B cell (primary cell): Measurements from ENCODE around the gene SWI5. TPM values are rescaled to one million over a fixed set of nuclear protein-coding genes. Genes with fewer than 3 reads are reported as not detected.

Experiments used
- ATAC-seq: fragments of 200-7000 bp; cut with Tn5 transposase; one replicate; pipeline ENCODE4 v1.10.0; 2021; ENCODE audit warnings: low read depth, mild to moderate bottlenecking, moderate number of reproducible peaks, moderate library complexity
- CTCF ChIA-PET: fragments of 350-600 bp; sonication (Branson Sonifier 250); formaldehyde crosslinking; loops from one replicate; lab custom pipeline; 2021; ENCODE audit warnings: antibody characterized with exemption, inconsistent platforms; lab: Charles Lee
- POLR2A ChIA-PET: fragments of 350-600 bp; sonication (Branson Sonifier 250); formaldehyde crosslinking; loops from one replicate; lab custom pipeline; 2021; ENCODE audit warnings: antibody characterized with exemption; lab: Charles Lee
- DNase-seq: peaks from one replicate; pipeline ENCODE4 v3.0.0; 2013
- H2AFZ ChIP-seq: 2 replicates; pipeline ENCODE4 v1.6.1; 2012; ENCODE audit warnings: mild to moderate bottlenecking, low read depth, low read length; ENCODE audit not compliant: insufficient read depth, poor library complexity, severe bottlenecking
- H3K27ac ChIP-seq, 2 donors: 1 replicate in 1 of 2; 2 replicates in 1 of 2; pipeline ENCODE4 v1.5.1; 2012 to 2013; ENCODE audit warnings: low read length in 2 of 2, mild to moderate bottlenecking in 2 of 2, moderate library complexity in 1 of 2
- H3K27me3 ChIP-seq, 4 experiments: fragments of 200-600 bp in 1 of 4; sonication (generic) in 1 of 4; replicated peaks in 1 of 4; 1 replicate in 2 of 4; 2 replicates in 2 of 4; pipeline versions ENCODE4 v1.6.1 to v1.7.0; 2013 to 2016; ENCODE audit warnings: low read length in 3 of 4, mild to moderate bottlenecking in 2 of 4, mixed read lengths in 1 of 4, moderate library complexity in 1 of 4; ENCODE audit not compliant: insufficient read depth in 4 of 4, control insufficient read depth in 3 of 4; ENCODE audit errors: control extremely low read depth in 1 of 4
- H3K36me3 ChIP-seq, 2 experiments: replicated peaks in 1 of 2; 1 replicate in 1 of 2; 2 replicates in 1 of 2; pipeline versions ENCODE4 v1.6.1 to v1.7.1; 2013; ENCODE audit warnings: low read length in 1 of 2; ENCODE audit not compliant: insufficient read depth in 2 of 2, control insufficient read depth in 1 of 2; ENCODE audit errors: control extremely low read depth in 1 of 2, extremely low read depth in 1 of 2
- H3K4me1 ChIP-seq, 2 donors: fragments of 200-600 bp in 1 of 2; sonication (generic) in 1 of 2; 1 replicate in 1 of 2; 2 replicates in 1 of 2; pipeline versions ENCODE4 v1.5.1 to v1.6.1; 2013 to 2017; ENCODE audit warnings: low read length in 2 of 2; ENCODE audit not compliant: control insufficient read depth in 2 of 2, insufficient read depth in 2 of 2
- H3K4me2 ChIP-seq: replicated peaks from 2 replicates; pipeline ENCODE3; 2012; ENCODE audit warnings: mild to moderate bottlenecking, low read depth, low read length; ENCODE audit not compliant: poor library complexity, severe bottlenecking
- H3K4me3 ChIP-seq, 5 experiments: fragments of 200-600 bp in 1 of 5; sonication (generic) in 1 of 5; 1 replicate in 3 of 5; 2 replicates in 2 of 5; pipeline versions ENCODE4 v1.5.1 to v1.7.0; 2011 to 2016; ENCODE audit warnings: low read length in 4 of 5, mild to moderate bottlenecking in 4 of 5, low read depth in 2 of 5, control low read depth in 1 of 5, moderate library complexity in 1 of 5; ENCODE audit not compliant: insufficient read depth in 1 of 5; ENCODE audit errors: control extremely low read depth in 1 of 5, extremely low read depth in 1 of 5
- H3K79me2 ChIP-seq: fragments of 200-600 bp; sonication (generic); one replicate; pipeline ENCODE4 v1.6.0; 2016; ENCODE audit warnings: low read length; ENCODE audit not compliant: control insufficient read depth, insufficient read depth
- H3K9ac ChIP-seq: fragments of 200-600 bp; sonication (generic); 2 replicates; pipeline ENCODE4 v1.6.1; 2017; ENCODE audit warnings: mild to moderate bottlenecking, low read length, moderate library complexity
- H3K9me3 ChIP-seq, 3 donors: one replicate each; pipeline versions ENCODE4 v1.6.1 to v1.7.1; 2013; ENCODE audit warnings: low read length in 2 of 3; ENCODE audit not compliant: control insufficient read depth in 2 of 3, insufficient read depth in 1 of 3; ENCODE audit errors: control extremely low read depth in 1 of 3
- H4K20me1 ChIP-seq: 2 replicates; pipeline ENCODE4 v1.6.0; 2012; ENCODE audit warnings: mild to moderate bottlenecking, low read length; ENCODE audit not compliant: insufficient read depth, control insufficient read depth, poor library complexity, severe bottlenecking
- H3K27ac Mint-ChIP-seq: one replicate; pipeline ENCODE4 v1.8.0; 2021; ENCODE audit warnings: mixed read lengths
- H3K27me3 Mint-ChIP-seq: one replicate; pipeline ENCODE4 v1.8.0; 2021; ENCODE audit warnings: mixed read lengths
- H3K4me1 Mint-ChIP-seq: one replicate; pipeline ENCODE4 v1.8.0; 2021; ENCODE audit warnings: mixed read lengths
- H3K4me3 Mint-ChIP-seq: one replicate; pipeline ENCODE4 v1.8.0; 2021; ENCODE audit warnings: mixed read lengths
- H3K9me3 Mint-ChIP-seq: one replicate; pipeline ENCODE4 v1.8.0; 2022; ENCODE audit warnings: mixed read lengths; ENCODE audit not compliant: insufficient read depth
- CTCF ChIP-seq: fragments of 200-600 bp; IDR thresholded peaks from one replicate; pipeline ENCODE4 v1.8.0; 2022; ENCODE audit warnings: antibody characterized with exemption, mild to moderate bottlenecking
- EZH2 ChIP-seq: IDR thresholded peaks from 2 replicates; pipeline ENCODE4 v1.6.1; 2012; ENCODE audit warnings: borderline replicate concordance, low read depth, mild to moderate bottlenecking, moderate library complexity, low read length; ENCODE audit not compliant: insufficient read depth, poor library complexity, severe bottlenecking
- WGBS: methylation state at CpG from one replicate; pipeline ENCODE4 v1.1.5; 2013; ENCODE audit warnings: missing lambda C conversion rate; ENCODE audit not compliant: insufficient coverage; 5-methylcytosine and 5-hydroxymethylcytosine counted together
- intact Hi-C: fragments of 100-400 bp; cut with micrococcal nuclease; formaldehyde crosslinking; loops from one replicate; pipeline ENCODE4 v1.10.0; 2022
- polyA plus RNA-seq: library from polyadenylated mRNA; depleted of rRNA; stranded (reverse); fragments of >200 nt; gene quantifications from 2 replicates; pipeline ENCODE4 v1.2.3, GENCODE V29; 2012
- total RNA-seq, 2 donors: library from RNA; stranded (reverse); fragments of 120-200 nt in 1 of 2; gene quantifications; 1 replicate in 1 of 2; 2 replicates in 1 of 2; pipeline versions ENCODE4 v1.2.3 to v1.2.4, GENCODE V29; 2013 to 2022

Gene SWI5
- total and polyA plus RNA-seq, 2 donors (not counting 1 experiment from before 2014, with no cell fraction given) = 8.6 to 23.3 TPM

- Histone ChIP-seq H3K36me3 (peaks cover 3 to 11% of the 10 kb centered on the region in 2 experiments), H3K79me2 (no peaks in the 10 kb centered on the region), H3K27ac (no peak overlapping the region), H3K9me3 (no peaks in the 10 kb centered on the region), H3K4me3 (no peak overlapping the region), H3K4me1 (peaks cover 10 to 26% of the 10 kb centered on the region in 2 donors), H3K9ac (no peak overlapping the region), H3K4me2 (no peak overlapping the region), H3K27me3 (peaks cover 0 to 4% (median 0%) of the 10 kb centered on the region in 4 experiments), H4K20me1 (no peaks in the 10 kb centered on the region), H2AFZ (no peak overlapping the region)
- TF ChIP-seq CTCF (no peak), EZH2 (no peak)
- intact Hi-C loops = loop anchor here (5.0 kb wide), 2 partner anchors 88 to 628 kb away; partner anchors contain the start of genes KYAT1, LRRC8A and SLC27A4
- H3K27me3 Mint-ChIP-seq = peaks cover 13% of the 10 kb centered on the region
- H3K4me3 Mint-ChIP-seq = no peak overlapping the region
- peaks cover 30% of the 10 kb centered on the region for H3K4me1 Mint-ChIP-seq
- ChIA-PET CTCF (interaction anchor here (0.8 to 2.5 kb wide), 3 partner anchors 19 to 36 kb away, joined by 3 to 14 read pairs (median 3); no protein-coding TSS in a partner anchor), POLR2A (no interaction called here)
- 92% methylated on average over 13 of the region's 20 CpGs for WGBS
- H3K9me3 Mint-ChIP-seq = no peaks in the 10 kb centered on the region
- no peak overlapping the region for H3K27ac Mint-ChIP-seq
- ATAC-seq (no peak), DNase-seq (no peak)
These were observed 21.7 kb upstream of the SWI5 start for GRCh38 chr9:128254362-128254761.
